CD14-positive monocyte (primary cell): ENCODE measurements around the gene DPH1. TPM values are rescaled to one million over a fixed set of nuclear protein-coding genes. Genes with fewer than 3 reads are reported as not detected.
A peak's percentile ranks its signal among the peaks of the same experiment; 100 is the strongest.

ENCODE experiments used
- DNase-seq, 3 donors: peaks; one replicate each; pipeline ENCODE4 v3.0.0-alpha.2; 2011 to 2022
- H2AFZ ChIP-seq: 2 replicates; pipeline ENCODE4 v1.6.0; 2012; ENCODE audit warnings: mild to moderate bottlenecking, low read depth, low read length, inconsistent platforms; ENCODE audit not compliant: insufficient read depth, poor library complexity, severe bottlenecking
- H3K27ac ChIP-seq, 2 donors: 1 replicate in 1 of 2; 2 replicates in 1 of 2; pipeline ENCODE4 v1.5.1; 2012 to 2013; ENCODE audit warnings: low read length in 2 of 2, control low read depth in 1 of 2, inconsistent platforms in 1 of 2, low read depth in 1 of 2, mild to moderate bottlenecking in 1 of 2
- H3K27me3 ChIP-seq, 2 donors: one replicate each; pipeline versions ENCODE4 v1.6.0 to v1.6.1; 2011 to 2013; ENCODE audit warnings: low read length in 2 of 2; ENCODE audit not compliant: control insufficient read depth in 2 of 2, insufficient read depth in 2 of 2
- H3K36me3 ChIP-seq, 2 donors: replicated peaks in 1 of 2; 1 replicate in 1 of 2; 2 replicates in 1 of 2; pipeline versions ENCODE4 v1.5.1 to v1.6.1; 2012 to 2013; ENCODE audit warnings: low read length in 2 of 2, control low read depth in 1 of 2, inconsistent platforms in 1 of 2, mild to moderate bottlenecking in 1 of 2; ENCODE audit not compliant: insufficient read depth in 2 of 2, control insufficient read depth in 1 of 2
- H3K4me1 ChIP-seq, 2 donors: 1 replicate in 1 of 2; 2 replicates in 1 of 2; pipeline versions ENCODE4 v1.5.1 to v1.6.1; 2012 to 2013; ENCODE audit warnings: low read length in 2 of 2, control low read depth in 1 of 2, inconsistent platforms in 1 of 2, mild to moderate bottlenecking in 1 of 2, moderate library complexity in 1 of 2; ENCODE audit not compliant: insufficient read depth in 2 of 2, control insufficient read depth in 1 of 2
- H3K4me2 ChIP-seq: replicated peaks from 2 replicates; pipeline ENCODE3; 2012; ENCODE audit warnings: low read length, moderate library complexity, mild to moderate bottlenecking; ENCODE audit not compliant: poor library complexity, severe bottlenecking; ENCODE audit errors: extremely low read depth
- H3K4me3 ChIP-seq, 3 experiments: fragments of 200-600 bp in 1 of 3; sonication (generic) in 1 of 3; replicated peaks in 1 of 3; 1 replicate in 2 of 3; 2 replicates in 1 of 3; pipeline ENCODE4 v1.5.1; 2011 to 2013; ENCODE audit warnings: low read length in 3 of 3, mild to moderate bottlenecking in 3 of 3, control low read depth in 2 of 3, low read depth in 2 of 3, inconsistent platforms in 1 of 3, moderate library complexity in 1 of 3
- H3K79me2 ChIP-seq: 2 replicates; pipeline ENCODE4 v1.6.0; 2012; ENCODE audit warnings: mild to moderate bottlenecking, control low read depth, inconsistent platforms, low read length, moderate library complexity; ENCODE audit not compliant: insufficient read depth
- H3K9ac ChIP-seq: 2 replicates; pipeline ENCODE4 v1.6.0; 2017; ENCODE audit warnings: low read length, mild to moderate bottlenecking; ENCODE audit not compliant: insufficient read depth, poor library complexity, severe bottlenecking
- H3K9me3 ChIP-seq, 2 donors: replicated peaks in 1 of 2; 1 replicate in 1 of 2; 2 replicates in 1 of 2; pipeline versions ENCODE4 v1.5.1 to v1.6.1; 2012 to 2013; ENCODE audit warnings: low read length in 2 of 2, control low read depth in 1 of 2; ENCODE audit not compliant: control insufficient read depth in 1 of 2, insufficient read depth in 1 of 2
- H4K20me1 ChIP-seq: 2 replicates; pipeline ENCODE4 v1.6.0; 2012; ENCODE audit warnings: mild to moderate bottlenecking, low read length, control low read depth, moderate library complexity; ENCODE audit not compliant: insufficient read depth
- H3K27ac Mint-ChIP-seq, 7 donors: one replicate each; pipeline ENCODE4 v1.8.0; 2020; ENCODE audit warnings: mild to moderate bottlenecking in 7 of 7, mixed read lengths in 7 of 7, moderate library complexity in 6 of 7, inconsistent platforms in 2 of 7
- H3K27me3 Mint-ChIP-seq, 3 donors: one replicate each; pipeline ENCODE4 v1.8.0; 2021 to 2022; ENCODE audit warnings: low read depth in 3 of 3, mild to moderate bottlenecking in 3 of 3, mixed read lengths in 3 of 3, moderate library complexity in 3 of 3, inconsistent platforms in 1 of 3
- H3K36me3 Mint-ChIP-seq, 2 donors: one replicate each; pipeline ENCODE4 v1.8.0; 2020; ENCODE audit warnings: mixed read lengths in 2 of 2, inconsistent platforms in 1 of 2, mild to moderate bottlenecking in 1 of 2
- H3K4me1 Mint-ChIP-seq: one replicate; pipeline ENCODE4 v1.8.0; 2020; ENCODE audit warnings: mild to moderate bottlenecking, mixed read lengths
- H3K4me3 Mint-ChIP-seq, 2 donors: one replicate each; pipeline ENCODE4 v1.8.0; 2020; ENCODE audit warnings: mild to moderate bottlenecking in 2 of 2, mixed read lengths in 2 of 2, moderate library complexity in 1 of 2
- H3K9me3 Mint-ChIP-seq, 7 donors: one replicate each; pipeline ENCODE4 v1.8.0; 2020 to 2022; ENCODE audit warnings: mixed read lengths in 7 of 7, mild to moderate bottlenecking in 6 of 7, moderate library complexity in 6 of 7, inconsistent platforms in 2 of 7
- WGBS: methylation state at CpG from one replicate; pipeline ENCODE4 v1.1.5; 2013; ENCODE audit warnings: missing lambda C conversion rate; ENCODE audit not compliant: insufficient coverage; 5-methylcytosine and 5-hydroxymethylcytosine counted together
- intact Hi-C, 2 donors: fragments of 100-400 bp; cut with micrococcal nuclease; formaldehyde crosslinking; loops; one replicate each; pipeline versions ENCODE4 v1.15.0 to v1.15.1; 2023
- polyA plus RNA-seq, 3 donors: library from polyadenylated mRNA; depleted of rRNA in 1 of 3; unstranded in 2 of 3; stranded (reverse) in 1 of 3; fragments of 300-500 nt in 2 of 3; fragments of >200 nt in 1 of 3; fragmentation: Illumina TruSeq in 2 of 3; gene quantifications; 1 replicate in 2 of 3; 2 replicates in 1 of 3; pipeline ENCODE4 v1.2.3, GENCODE V29; 2012 to 2021
- TF ChIP-seq, protein P1 (sequence below): fragments of 200-600 bp; IDR thresholded peaks from one replicate; pipeline ENCODE4 v1.8.0; 2022; ENCODE audit warnings: antibody characterized with exemption, mild to moderate bottlenecking

The DPH1 gene
- polyA plus RNA-seq, 3 donors = 7.5 to 29.4 (median 9.3) TPM

DNA sequence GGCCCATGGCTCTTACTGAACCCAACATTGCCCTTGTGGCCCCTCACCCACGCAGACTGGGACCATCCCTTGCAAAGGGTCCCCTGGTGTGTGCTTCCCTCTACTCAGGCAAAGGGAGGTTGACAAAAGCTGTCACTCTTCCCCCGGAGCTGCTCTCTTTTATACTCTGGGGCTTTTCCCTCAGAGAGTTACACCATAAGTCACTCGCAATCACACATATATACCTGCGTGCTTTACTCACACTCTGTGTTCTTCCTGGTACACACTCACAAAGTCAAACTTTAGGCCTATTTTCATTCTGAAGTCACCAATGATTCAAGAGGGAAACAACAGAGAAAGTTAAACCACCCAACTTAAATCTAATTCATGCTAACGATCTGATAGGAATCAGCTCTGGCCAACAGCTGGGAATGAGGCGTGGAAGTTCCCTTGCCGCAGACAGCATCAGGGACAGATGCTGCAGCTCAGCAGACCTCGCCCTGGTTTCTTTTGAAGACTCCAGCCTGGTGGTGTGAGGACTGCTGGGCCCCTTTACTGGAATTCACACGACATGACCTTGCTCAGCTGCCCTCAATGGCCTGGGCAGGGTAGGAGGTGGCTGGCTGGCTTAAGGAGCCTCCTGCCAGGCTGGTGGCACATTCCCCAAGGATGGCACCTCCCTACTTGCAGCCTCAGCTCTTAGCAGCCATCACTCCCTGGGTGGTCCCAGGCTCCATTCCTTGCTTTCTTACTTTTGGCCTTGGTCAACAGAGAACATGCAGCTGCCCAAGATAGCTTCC, 52.2 kb downstream of the DPH1 start:
- H3K9ac ChIP-seq = no peak overlapping the region
- peaks cover 14 to 42% of the 10 kb centered on the region in 2 donors for H3K36me3 ChIP-seq
- H3K79me2 ChIP-seq = no peaks in the 10 kb centered on the region
- H3K27ac Mint-ChIP-seq = peak overlapping the region in 3 of 7 donors; percentile 47 to 83 (median 50)
- no peak overlapping the region for H3K27ac ChIP-seq
- H3K27me3 Mint-ChIP-seq = peaks cover 15 to 33% (median 26%) of the 10 kb centered on the region in 3 donors
- WGBS = 98% methylated on average over 7 of the region's 9 CpGs
- no peak overlapping the region for H3K4me2 ChIP-seq
- H2AFZ ChIP-seq = no peak overlapping the region
- H3K36me3 Mint-ChIP-seq = peaks cover 72 to 75% of the 10 kb centered on the region in 2 donors
- H3K9me3 ChIP-seq = no peaks in the 10 kb centered on the region
- no peak overlapping the region for H3K4me3 ChIP-seq
- H3K4me1 ChIP-seq = peaks cover 48 to 52% of the 10 kb centered on the region in 2 donors
- H3K9me3 Mint-ChIP-seq = peaks cover 0 to 3% (median 0%) of the 10 kb centered on the region in 7 donors
- intact Hi-C loops = loop anchor here in 1 of 2 donors (5.0 kb wide), 1 partner anchor 40 kb away; no protein-coding TSS in a partner anchor
- H3K4me1 Mint-ChIP-seq = peaks cover 50% of the 10 kb centered on the region
- DNase-seq = no peak
- TF ChIP-seq, protein P1, sequence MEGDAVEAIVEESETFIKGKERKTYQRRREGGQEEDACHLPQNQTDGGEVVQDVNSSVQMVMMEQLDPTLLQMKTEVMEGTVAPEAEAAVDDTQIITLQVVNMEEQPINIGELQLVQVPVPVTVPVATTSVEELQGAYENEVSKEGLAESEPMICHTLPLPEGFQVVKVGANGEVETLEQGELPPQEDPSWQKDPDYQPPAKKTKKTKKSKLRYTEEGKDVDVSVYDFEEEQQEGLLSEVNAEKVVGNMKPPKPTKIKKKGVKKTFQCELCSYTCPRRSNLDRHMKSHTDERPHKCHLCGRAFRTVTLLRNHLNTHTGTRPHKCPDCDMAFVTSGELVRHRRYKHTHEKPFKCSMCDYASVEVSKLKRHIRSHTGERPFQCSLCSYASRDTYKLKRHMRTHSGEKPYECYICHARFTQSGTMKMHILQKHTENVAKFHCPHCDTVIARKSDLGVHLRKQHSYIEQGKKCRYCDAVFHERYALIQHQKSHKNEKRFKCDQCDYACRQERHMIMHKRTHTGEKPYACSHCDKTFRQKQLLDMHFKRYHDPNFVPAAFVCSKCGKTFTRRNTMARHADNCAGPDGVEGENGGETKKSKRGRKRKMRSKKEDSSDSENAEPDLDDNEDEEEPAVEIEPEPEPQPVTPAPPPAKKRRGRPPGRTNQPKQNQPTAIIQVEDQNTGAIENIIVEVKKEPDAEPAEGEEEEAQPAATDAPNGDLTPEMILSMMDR = no peak
- H4K20me1 ChIP-seq = no peaks in the 10 kb centered on the region
- H3K4me3 Mint-ChIP-seq = peak overlapping the region; percentile 15 to 38
- H3K27me3 ChIP-seq = peaks cover 0 to 6% of the 10 kb centered on the region in 2 donors

DNA sequence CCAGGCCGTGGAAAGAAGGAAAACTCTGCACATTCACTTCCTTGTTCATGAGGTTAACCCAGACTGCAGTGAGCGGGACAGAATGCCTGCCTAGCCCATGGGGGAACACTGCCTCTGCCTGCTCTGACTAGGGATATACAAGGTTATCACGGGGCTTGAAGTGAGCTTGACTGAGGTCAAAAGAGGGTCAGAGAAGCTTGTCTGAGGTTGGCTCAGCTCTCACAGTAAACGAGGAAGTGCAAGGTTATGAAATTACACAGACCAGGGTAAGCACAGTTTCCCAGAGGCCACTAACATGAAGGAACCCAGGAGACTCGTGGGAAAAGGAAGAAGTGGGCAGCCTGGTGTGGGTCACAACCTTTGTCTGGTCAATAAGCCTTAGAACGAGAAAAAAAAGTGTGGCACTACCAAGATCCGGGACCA, 53.7 kb downstream of the DPH1 start:
- peak overlapping the region; percentile 37 for H3K4me2 ChIP-seq
- Mint-ChIP-seq H3K27me3 (peaks cover 17 to 33% (median 32%) of the 10 kb centered on the region in 3 donors), H3K9me3 (peaks cover 0 to 3% (median 0%) of the 10 kb centered on the region in 7 donors), H3K27ac (peak overlapping the region; percentile 81 to 90 (median 89)), H3K4me3 (peak overlapping the region; percentile 34 to 78), H3K36me3 (peaks cover 64 to 70% of the 10 kb centered on the region in 2 donors), H3K4me1 (peaks cover 65% of the 10 kb centered on the region)
- H3K9me3 ChIP-seq = no peaks in the 10 kb centered on the region
- TF ChIP-seq, protein P1 = no peak
- DNase-seq = peak; percentile 97 to 99 (median 98)
- intact Hi-C loops = loop anchor here in 1 of 2 donors (5.0 kb wide), 1 partner anchor 39 kb away; no protein-coding TSS in a partner anchor
- peaks cover 12 to 28% of the 10 kb centered on the region in 2 donors for H3K36me3 ChIP-seq
- peak overlapping the region; percentile 74 to 76 for H3K27ac ChIP-seq
- peaks cover 63 to 66% of the 10 kb centered on the region in 2 donors for H3K4me1 ChIP-seq
- 0% methylated on average over 7 of the region's 7 CpGs for WGBS
- H3K79me2 ChIP-seq = no peaks in the 10 kb centered on the region
- peaks cover 0 to 6% of the 10 kb centered on the region in 2 donors for H3K27me3 ChIP-seq
- no peak overlapping the region for H2AFZ ChIP-seq
- H4K20me1 ChIP-seq = no peaks in the 10 kb centered on the region
- H3K9ac ChIP-seq = peak overlapping the region; percentile 50
- peak overlapping the region in 1 of 3 experiments; percentile 37 for H3K4me3 ChIP-seq
